Retinal pigment epithelial cell (primary cell): Measurements from ENCODE around the gene SDF2L1.
A peak's percentile ranks its signal among the peaks of the same experiment; 100 is the strongest.
"Not testable (repeated sequence)": the region's sequence is repeated elsewhere in the genome, so short reads cannot be mapped to it uniquely, and the experiment has no call there.

Experiments used
- DNase-seq: peaks from one replicate; pipeline ENCODE4 v3.0.0-alpha.2; 2010; ENCODE audit warnings: low read depth
- H3K4me3 ChIP-seq: 2 replicates; pipeline ENCODE4 v1.5.1; 2011; ENCODE audit warnings: mild to moderate bottlenecking, low read length, control low read depth, moderate library complexity
- CTCF ChIP-seq: conservative IDR thresholded peaks from 2 replicates; pipeline ENCODE4 v1.5.1; 2011; ENCODE audit warnings: low read depth, low read length, control low read depth, inconsistent platforms

Gene SDF2L1

GRCh38 chr22:21641789-21642583, at the start of gene SDF2L1:
SDF2L1 (plus strand) TSS chr22:21642302; CDS start chr22:21642337, 35 bp downstream.
- no peak for TF ChIP-seq CTCF
- H3K4me3 ChIP-seq, result peak within 1 kb of the TSS; percentile 67
- DNase-seq, result peak; percentile 96

- H3K4me3 ChIP-seq, result no peak overlapping the region
- DNase-seq, result no peak
- no peak for TF ChIP-seq CTCF
Observed at GRCh38 chr22:21592422-21592821, 49.7 kb upstream of the SDF2L1 start.

- peak; percentile 61 for TF ChIP-seq CTCF
- no peak overlapping the region for H3K4me3 ChIP-seq
- DNase-seq, result no peak
Observed at GRCh38 chr22:21593406-21594232, 48.5 kb upstream of the SDF2L1 start.

- TF ChIP-seq CTCF, result no peak
- no peak overlapping the region for H3K4me3 ChIP-seq
- no peak for DNase-seq
Observed at GRCh38 chr22:21594865-21595452, 47.1 kb upstream of the SDF2L1 start.

- not testable (repeated sequence) for H3K4me3 ChIP-seq, DNase-seq
Observed at GRCh38 chr22:21596356-21597135, 45.6 kb upstream of the SDF2L1 start.

GRCh38 chr22:21598302-21598701, 43.8 kb upstream of the SDF2L1 start:
- no peak for TF ChIP-seq CTCF
- no peak for DNase-seq
- H3K4me3 ChIP-seq, result no peak overlapping the region
